Stimulated activated CD4-positive, alpha-beta T cell treated with anti-CD3 and anti-CD28 coated beads, TNF-alpha, amount 100 ng/mL, for 48 hours (primary cell): ENCODE measurements around the gene RNF224.
A peak's percentile ranks its signal among the peaks of the same experiment; 100 is the strongest.

Experiments
- DNase-seq, 3 donors: peaks; one replicate each; pipeline ENCODE4 v3.0.0-alpha.2; 2020; ENCODE audit warnings: low read depth in 3 of 3

RNF224 gene

GRCh38 chr9:137192448-137192780 is 34.9 kb upstream of the RNF224 start:
- DNase-seq = no peak

- no peak for DNase-seq
Measured at GRCh38 chr9:137192859-137193258, 34.4 kb upstream of the RNF224 start.

- DNase-seq = no peak
Measured at GRCh38 chr9:137193771-137194170, 33.5 kb upstream of the RNF224 start.

GRCh38 chr9:137194388-137194787 is 32.9 kb upstream of the RNF224 start:
- DNase-seq = no peak

GRCh38 chr9:137194909-137195308 is 32.4 kb upstream of the RNF224 start:
- DNase-seq = no peak

GRCh38 chr9:137195525-137196220 is 31.6 kb upstream of the RNF224 start:
- no peak for DNase-seq

- DNase-seq = no peak
Measured at GRCh38 chr9:137198051-137198901, 29.0 kb upstream of the RNF224 start.

- no peak for DNase-seq
Measured at GRCh38 chr9:137198902-137199283, 28.4 kb upstream of the RNF224 start.

- no peak for DNase-seq
Measured at GRCh38 chr9:137199411-137200121, 27.7 kb upstream of the RNF224 start.

GRCh38 chr9:137200311-137201204 is 26.7 kb upstream of the RNF224 start, which contains the start of gene TPRN:
TSS of gene TPRN (minus strand) at chr9:137200741. CDS start at chr9:137200711, 30 bp downstream.
- DNase-seq = peak; percentile 96 to 99 (median 97)

- DNase-seq = no peak
Measured at GRCh38 chr9:137201205-137201868, 26.0 kb upstream of the RNF224 start.

GRCh38 chr9:137202966-137203365 is 24.3 kb upstream of the RNF224 start:
- DNase-seq = no peak

GRCh38 chr9:137204731-137205125 is 22.6 kb upstream of the RNF224 start:
- DNase-seq = no peak

GRCh38 chr9:137205126-137206069 is 21.9 kb upstream of the RNF224 start, which contains the start of the genes NDOR1 and TMEM203:
TSS of gene NDOR1 (plus strand) at chr9:137205700. CDS start at chr9:137205778, 78 bp downstream.
TSS of gene TMEM203 (minus strand) at chr9:137205648. CDS start at chr9:137205414, 234 bp downstream.
- peak; percentile 87 to 97 (median 93) for DNase-seq

GRCh38 chr9:137206602-137207001 is 20.7 kb upstream of the RNF224 start:
- no peak for DNase-seq

GRCh38 chr9:137211532-137211931 is 15.8 kb upstream of the RNF224 start:
- DNase-seq = no peak

GRCh38 chr9:137212520-137212919 is 14.8 kb upstream of the RNF224 start:
- no peak for DNase-seq

GRCh38 chr9:137213160-137214060 is 13.9 kb upstream of the RNF224 start:
- DNase-seq = no peak
